Epidermal melanocyte (primary cell): ENCODE results near the gene MUC4.

Experiments used
- DNase-seq: peaks from one replicate; pipeline ENCODE4 v3.0.0; 2011; ENCODE audit warnings: low spot score; ENCODE audit not compliant: insufficient read length

MUC4 gene

GRCh38 chr3:195811756-195812155 is at the start of gene MUC4:
Gene MUC4 (minus strand): TSS chr3:195811929. CDS start chr3:195811817, 112 bp downstream.
- DNase-seq: no peak

GRCh38 chr3:195860456-195860855 is 48.7 kb upstream of the MUC4 start:
- no peak for DNase-seq

GRCh38 chr3:195859846-195860411 is 48.2 kb upstream of the MUC4 start:
- no peak for DNase-seq

- peak; percentile 95 for DNase-seq
Measured at GRCh38 chr3:195859061-195859845, 47.5 kb upstream of the MUC4 start.

GRCh38 chr3:195856410-195857084 is 44.8 kb upstream of the MUC4 start:
- no peak for DNase-seq

- DNase-seq: no peak
Measured at GRCh38 chr3:195855471-195856409, 44.0 kb upstream of the MUC4 start.

- no peak for DNase-seq
Measured at GRCh38 chr3:195854628-195855294, 43.0 kb upstream of the MUC4 start.

GRCh38 chr3:195853996-195854395 is 42.3 kb upstream of the MUC4 start:
- DNase-seq: no peak

- no peak for DNase-seq
Measured at GRCh38 chr3:195853036-195853435, 41.3 kb upstream of the MUC4 start.

- peak; percentile 95 for DNase-seq
Measured at GRCh38 chr3:195850857-195851543, 39.3 kb upstream of the MUC4 start.

GRCh38 chr3:195849322-195850074 is 37.8 kb upstream of the MUC4 start:
- DNase-seq: no peak

GRCh38 chr3:195847055-195847950 is 35.6 kb upstream of the MUC4 start:
- DNase-seq: no peak

- DNase-seq: no peak
Measured at GRCh38 chr3:195845483-195845882, 33.8 kb upstream of the MUC4 start.

- no peak for DNase-seq
Measured at GRCh38 chr3:195844671-195845218, 33.0 kb upstream of the MUC4 start.

- no peak for DNase-seq
Measured at GRCh38 chr3:195839260-195840010, 27.7 kb upstream of the MUC4 start.

GRCh38 chr3:195838714-195839113 is 27.0 kb upstream of the MUC4 start:
- DNase-seq: no peak

- no peak for DNase-seq
Measured at GRCh38 chr3:195836476-195837135, 24.9 kb upstream of the MUC4 start.
